ENCODE results near the gene ANO10. TPM values are rescaled to one million over a fixed set of nuclear protein-coding genes. Genes with fewer than 3 reads are reported as not detected.

Gene ANO10
- total RNA-seq, 1 donor from 2014 or later, result 56.9 TPM

- peaks cover 13% of the 10 kb centered on the region for H3K9me3 Mint-ChIP-seq (ENCODE audit: low read depth)
- no peaks in the 10 kb centered on the region for H3K27me3 Mint-ChIP-seq (ENCODE audit: low read depth)
- peak overlapping the region; percentile 23 for H3K4me3 Mint-ChIP-seq (ENCODE audit: unreplicated experiment)
- peak overlapping the region; percentile 91 for H3K27ac Mint-ChIP-seq (ENCODE audit: unreplicated experiment)
- H3K4me1 Mint-ChIP-seq (ENCODE audit: low read depth), result peaks cover 27% of the 10 kb centered on the region
- no peak for TF ChIP-seq CTCF (IDR thresholded peaks at IDR 0.05)
- DNase-seq (ENCODE audit: low spot score), result no peak
- peaks cover 3% of the 10 kb centered on the region for H3K36me3 Mint-ChIP-seq (ENCODE audit: low read depth)
These were observed 242.5 kb downstream of the ANO10 start for GRCh38 chr3:43379343-43379742.

GRCh38 chr3:43378066-43378935 is 243.5 kb downstream of the ANO10 start:
- H3K4me3 Mint-ChIP-seq (ENCODE audit: unreplicated experiment), result no peak overlapping the region
- H3K4me1 Mint-ChIP-seq (ENCODE audit: low read depth), result peaks cover 27% of the 10 kb centered on the region
- peak overlapping the region; percentile 60 for H3K27ac Mint-ChIP-seq (ENCODE audit: unreplicated experiment)
- no peaks in the 10 kb centered on the region for H3K27me3 Mint-ChIP-seq (ENCODE audit: low read depth)
- TF ChIP-seq CTCF (IDR thresholded peaks at IDR 0.05), result peak; percentile 77
- peaks cover 3% of the 10 kb centered on the region for H3K36me3 Mint-ChIP-seq (ENCODE audit: low read depth)
- peaks cover 13% of the 10 kb centered on the region for H3K9me3 Mint-ChIP-seq (ENCODE audit: low read depth)
- no peak for DNase-seq (ENCODE audit: low spot score)

GRCh38 chr3:43373560-43373928 is 248.3 kb downstream of the ANO10 start:
- Mint-ChIP-seq H3K4me1 (ENCODE audit: low read depth) (peaks cover 11% of the 10 kb centered on the region), H3K27ac (ENCODE audit: unreplicated experiment) (no peak overlapping the region), H3K4me3 (ENCODE audit: unreplicated experiment) (no peak overlapping the region), H3K9me3 (ENCODE audit: low read depth) (no peaks in the 10 kb centered on the region), H3K27me3 (ENCODE audit: low read depth) (no peaks in the 10 kb centered on the region), H3K36me3 (ENCODE audit: low read depth) (no peaks in the 10 kb centered on the region)
- TF ChIP-seq CTCF (IDR thresholded peaks at IDR 0.05), result no peak
- DNase-seq (ENCODE audit: low spot score), result no peak

GRCh38 chr3:43372809-43373559 is 248.8 kb downstream of the ANO10 start:
- Mint-ChIP-seq H3K4me3 (ENCODE audit: unreplicated experiment) (no peak overlapping the region), H3K4me1 (ENCODE audit: low read depth) (peaks cover 5% of the 10 kb centered on the region), H3K36me3 (ENCODE audit: low read depth) (no peaks in the 10 kb centered on the region), H3K9me3 (ENCODE audit: low read depth) (no peaks in the 10 kb centered on the region), H3K27ac (ENCODE audit: unreplicated experiment) (no peak overlapping the region), H3K27me3 (ENCODE audit: low read depth) (no peaks in the 10 kb centered on the region)
- no peak for TF ChIP-seq CTCF (IDR thresholded peaks at IDR 0.05)
- DNase-seq (ENCODE audit: low spot score), result no peak

GRCh38 chr3:43372007-43372740 is 249.6 kb downstream of the ANO10 start:
- Mint-ChIP-seq H3K4me1 (ENCODE audit: low read depth) (no peaks in the 10 kb centered on the region), H3K4me3 (ENCODE audit: unreplicated experiment) (no peak overlapping the region), H3K27me3 (ENCODE audit: low read depth) (no peaks in the 10 kb centered on the region), H3K9me3 (ENCODE audit: low read depth) (no peaks in the 10 kb centered on the region), H3K36me3 (ENCODE audit: low read depth) (no peaks in the 10 kb centered on the region), H3K27ac (ENCODE audit: unreplicated experiment) (no peak overlapping the region)
- no peak for DNase-seq (ENCODE audit: low spot score)
- TF ChIP-seq CTCF (IDR thresholded peaks at IDR 0.05), result no peak
